Activated CD4-positive, alpha-beta T cell treated with anti-CD3 and anti-CD28 coated beads for 36 hours (primary cell): Measurements from ENCODE around the gene XPO6. TPM values are rescaled to one million over a fixed set of nuclear protein-coding genes. Genes with fewer than 3 reads are reported as not detected.

ENCODE experiments used
- ATAC-seq: fragments of 200-7000 bp; cut with Tn5 transposase; one replicate; pipeline ENCODE4 v1.10.0; 2021; ENCODE audit warnings: mild to moderate bottlenecking, moderate library complexity
- CTCF ChIA-PET: fragments of 350-600 bp; sonication (Branson Sonifier 250); formaldehyde crosslinking; loops from one replicate; lab custom pipeline; 2021; ENCODE audit warnings: antibody characterized with exemption; lab: Charles Lee
- POLR2A ChIA-PET: fragments of 350-600 bp; sonication (Branson Sonifier 250); formaldehyde crosslinking; loops from one replicate; lab custom pipeline; 2021; ENCODE audit warnings: antibody characterized with exemption, inconsistent platforms; lab: Charles Lee
- DNase-seq: peaks from one replicate; pipeline ENCODE4 v3.0.0-alpha.2; 2020
- H3K27ac Mint-ChIP-seq: one replicate; pipeline ENCODE4 v1.8.0; 2021; ENCODE audit warnings: mixed read lengths
- H3K27me3 Mint-ChIP-seq: one replicate; pipeline ENCODE4 v1.8.0; 2021; ENCODE audit warnings: mixed read lengths
- H3K36me3 Mint-ChIP-seq: one replicate; pipeline ENCODE4 v1.8.0; 2021; ENCODE audit warnings: low read depth, mixed read lengths
- H3K4me1 Mint-ChIP-seq: one replicate; pipeline ENCODE4 v1.8.0; 2021; ENCODE audit warnings: mixed read lengths
- H3K4me3 Mint-ChIP-seq: one replicate; pipeline ENCODE4 v1.8.0; 2021; ENCODE audit warnings: mild to moderate bottlenecking, moderate library complexity, mixed read lengths
- H3K9me3 Mint-ChIP-seq: one replicate; pipeline ENCODE4 v1.8.0; 2021; ENCODE audit warnings: low read depth, mixed read lengths
- intact Hi-C, 2 experiments: fragments of 100-400 bp; cut with DNase I in 1 of 2; cut with micrococcal nuclease in 1 of 2; formaldehyde crosslinking; loops; one replicate each; pipeline versions ENCODE4 v1.14.2 to v1.15.1; 2022 to 2024; cut with DNase I, micrococcal nuclease
- total RNA-seq, 2 experiments: library from RNA; stranded (reverse); gene quantifications; one replicate each; pipeline ENCODE4 v1.2.3, GENCODE V29; 2021

The XPO6 gene
- total RNA-seq, 2 experiments from 2014 or later, result 241 to 368 TPM

- ATAC-seq (no peak), DNase-seq (peak; percentile 54)
- Mint-ChIP-seq H3K9me3 (peaks cover 2% of the 10 kb centered on the region), H3K36me3 (peaks cover 63% of the 10 kb centered on the region), H3K27me3 (no peaks in the 10 kb centered on the region), H3K4me1 (peaks cover 47% of the 10 kb centered on the region), H3K27ac (peak overlapping the region; percentile 85), H3K4me3 (no peak overlapping the region)
- CTCF ChIA-PET, result interaction anchor here (0.6 to 2.1 kb wide), 4 partner anchors 26 to 1578 kb away, joined by 3 to 7 read pairs (median 4); no protein-coding TSS in a partner anchor
- POLR2A ChIA-PET, result no interaction called here
- intact Hi-C loops, result loop anchor here in 1 of 2 experiments (1.0 to 2.0 kb wide), 3 partner anchors 14 to 81 kb away; no protein-coding TSS in a partner anchor
Measured at GRCh38 chr16:28136751-28137434, 74.9 kb downstream of the XPO6 start.

- POLR2A ChIA-PET, result interaction anchor here (0.7 kb wide), 1 partner anchor 22 kb away, joined by 5 read pairs; no protein-coding TSS in a partner anchor
- H3K9me3 Mint-ChIP-seq, result no peaks in the 10 kb centered on the region
- H3K4me3 Mint-ChIP-seq, result no peak overlapping the region
- ATAC-seq, result no peak
- DNase-seq, result no peak
- no peak overlapping the region for H3K27ac Mint-ChIP-seq
- peaks cover 23% of the 10 kb centered on the region for H3K4me1 Mint-ChIP-seq
- peaks cover 69% of the 10 kb centered on the region for H3K36me3 Mint-ChIP-seq
- H3K27me3 Mint-ChIP-seq, result no peaks in the 10 kb centered on the region
- CTCF ChIA-PET, result interaction anchor here (0.6 to 3.6 kb wide), 6 partner anchors 31 to 184 kb away, joined by 3 to 18 read pairs (median 3); no protein-coding TSS in a partner anchor
- intact Hi-C loops, result no loop called here
Measured at GRCh38 chr16:28133666-28134065, 78.1 kb downstream of the XPO6 start.

GRCh38 chr16:28131743-28132393 lies 79.9 kb downstream of the XPO6 start:
- DNase-seq, result no peak
- intact Hi-C loops, result no loop called here
- no peak overlapping the region for H3K4me3 Mint-ChIP-seq
- peaks cover 9% of the 10 kb centered on the region for H3K4me1 Mint-ChIP-seq
- no peaks in the 10 kb centered on the region for H3K9me3 Mint-ChIP-seq
- peak overlapping the region; percentile 40 for H3K27ac Mint-ChIP-seq
- no peaks in the 10 kb centered on the region for H3K27me3 Mint-ChIP-seq
- no peak for ATAC-seq
- POLR2A ChIA-PET, result interaction anchor here (0.6 kb wide), 1 partner anchor 9 kb away, joined by 3 read pairs; no protein-coding TSS in a partner anchor
- CTCF ChIA-PET, result interaction anchor here (1.0 to 2.6 kb wide), 4 partner anchors 7 to 19 kb away, joined by 3 to 7 read pairs (median 4); no protein-coding TSS in a partner anchor
- peaks cover 79% of the 10 kb centered on the region for H3K36me3 Mint-ChIP-seq

GRCh38 chr16:28131181-28131580 lies 80.6 kb downstream of the XPO6 start:
- Mint-ChIP-seq H3K27ac (no peak overlapping the region), H3K4me1 (peaks cover 5% of the 10 kb centered on the region), H3K9me3 (no peaks in the 10 kb centered on the region), H3K4me3 (no peak overlapping the region), H3K27me3 (no peaks in the 10 kb centered on the region), H3K36me3 (peaks cover 78% of the 10 kb centered on the region)
- ChIA-PET POLR2A (interaction anchor here (0.6 to 0.7 kb wide), 2 partner anchors 10 to 423 kb away, joined by 3 read pairs; partner anchors contain the start of gene SGF29), CTCF (interaction anchor here (0.6 to 2.6 kb wide), 4 partner anchors 8 to 163 kb away, joined by 3 to 7 read pairs (median 4); no protein-coding TSS in a partner anchor)
- intact Hi-C loops, result no loop called here
- ATAC-seq (no peak), DNase-seq (no peak)

- intact Hi-C loops, result no loop called here
- peak overlapping the region; percentile 51 for H3K27ac Mint-ChIP-seq
- no peaks in the 10 kb centered on the region for H3K27me3 Mint-ChIP-seq
- DNase-seq, result no peak
- no peak overlapping the region for H3K4me3 Mint-ChIP-seq
- ChIA-PET POLR2A (interaction anchor here (0.7 kb wide), 1 partner anchor 423 kb away, joined by 3 read pairs; the partner anchor contains the start of gene SGF29), CTCF (interaction anchor here (0.6 to 2.6 kb wide), 4 partner anchors 9 to 164 kb away, joined by 3 to 7 read pairs (median 4); no protein-coding TSS in a partner anchor)
- peaks cover 5% of the 10 kb centered on the region for H3K4me1 Mint-ChIP-seq
- peaks cover 80% of the 10 kb centered on the region for H3K36me3 Mint-ChIP-seq
- ATAC-seq, result no peak
- no peaks in the 10 kb centered on the region for H3K9me3 Mint-ChIP-seq
Measured at GRCh38 chr16:28130099-28131088, 81.4 kb downstream of the XPO6 start.

- DNase-seq (no peak), ATAC-seq (peak; percentile 26)
- H3K36me3 Mint-ChIP-seq, result peaks cover 74% of the 10 kb centered on the region
- CTCF ChIA-PET, result no interaction called here
- H3K27me3 Mint-ChIP-seq, result no peaks in the 10 kb centered on the region
- H3K27ac Mint-ChIP-seq, result peak overlapping the region; percentile 43
- intact Hi-C loops, result no loop called here
- H3K4me1 Mint-ChIP-seq, result peaks cover 5% of the 10 kb centered on the region
- H3K4me3 Mint-ChIP-seq, result no peak overlapping the region
- no peaks in the 10 kb centered on the region for H3K9me3 Mint-ChIP-seq
- POLR2A ChIA-PET, result interaction anchor here (0.7 kb wide), 1 partner anchor 85 kb away, joined by 3 read pairs; no protein-coding TSS in a partner anchor
Measured at GRCh38 chr16:28126684-28127620, 84.8 kb downstream of the XPO6 start.

GRCh38 chr16:28125592-28125991 lies 86.2 kb downstream of the XPO6 start:
- peaks cover 4% of the 10 kb centered on the region for H3K4me1 Mint-ChIP-seq
- DNase-seq (no peak), ATAC-seq (no peak)
- intact Hi-C loops, result no loop called here
- H3K9me3 Mint-ChIP-seq, result no peaks in the 10 kb centered on the region
- H3K27ac Mint-ChIP-seq, result no peak overlapping the region
- no peak overlapping the region for H3K4me3 Mint-ChIP-seq
- H3K36me3 Mint-ChIP-seq, result peaks cover 76% of the 10 kb centered on the region
- ChIA-PET CTCF (no interaction called here), POLR2A (no interaction called here)
- no peaks in the 10 kb centered on the region for H3K27me3 Mint-ChIP-seq

GRCh38 chr16:28121527-28121926 lies 90.2 kb downstream of the XPO6 start:
- ATAC-seq (no peak), DNase-seq (no peak)
- Mint-ChIP-seq H3K36me3 (peaks cover 61% of the 10 kb centered on the region), H3K27me3 (no peaks in the 10 kb centered on the region), H3K4me1 (peaks cover under 1% of the 10 kb centered on the region), H3K9me3 (no peaks in the 10 kb centered on the region), H3K4me3 (no peak overlapping the region), H3K27ac (peak overlapping the region; percentile 51)
- ChIA-PET POLR2A (no interaction called here), CTCF (no interaction called here)
- intact Hi-C loops, result no loop called here

GRCh38 chr16:28120754-28121153 lies 91.0 kb downstream of the XPO6 start:
- DNase-seq (no peak), ATAC-seq (no peak)
- Mint-ChIP-seq H3K9me3 (no peaks in the 10 kb centered on the region), H3K36me3 (peaks cover 61% of the 10 kb centered on the region), H3K27ac (peak overlapping the region; percentile 63), H3K27me3 (no peaks in the 10 kb centered on the region), H3K4me1 (peaks cover 2% of the 10 kb centered on the region), H3K4me3 (no peak overlapping the region)
- intact Hi-C loops, result no loop called here
- POLR2A ChIA-PET, result no interaction called here
- CTCF ChIA-PET, result interaction anchor here (1.3 kb wide), 1 partner anchor 10 kb away, joined by 5 read pairs; no protein-coding TSS in a partner anchor

- ChIA-PET POLR2A (interaction anchor here (0.6 kb wide), 1 partner anchor 882 kb away, joined by 4 read pairs; no protein-coding TSS in a partner anchor), CTCF (no interaction called here)
- intact Hi-C loops, result no loop called here
- DNase-seq (no peak), ATAC-seq (no peak)
- no peak overlapping the region for H3K27ac Mint-ChIP-seq
- peaks cover 57% of the 10 kb centered on the region for H3K36me3 Mint-ChIP-seq
- H3K9me3 Mint-ChIP-seq, result no peaks in the 10 kb centered on the region
- no peaks in the 10 kb centered on the region for H3K27me3 Mint-ChIP-seq
- H3K4me3 Mint-ChIP-seq, result no peak overlapping the region
- H3K4me1 Mint-ChIP-seq, result peaks cover 2% of the 10 kb centered on the region
Measured at GRCh38 chr16:28118637-28119036, 93.1 kb downstream of the XPO6 start.
